ENCODE data around the gene TPM2.

TPM2 gene

DNA sequence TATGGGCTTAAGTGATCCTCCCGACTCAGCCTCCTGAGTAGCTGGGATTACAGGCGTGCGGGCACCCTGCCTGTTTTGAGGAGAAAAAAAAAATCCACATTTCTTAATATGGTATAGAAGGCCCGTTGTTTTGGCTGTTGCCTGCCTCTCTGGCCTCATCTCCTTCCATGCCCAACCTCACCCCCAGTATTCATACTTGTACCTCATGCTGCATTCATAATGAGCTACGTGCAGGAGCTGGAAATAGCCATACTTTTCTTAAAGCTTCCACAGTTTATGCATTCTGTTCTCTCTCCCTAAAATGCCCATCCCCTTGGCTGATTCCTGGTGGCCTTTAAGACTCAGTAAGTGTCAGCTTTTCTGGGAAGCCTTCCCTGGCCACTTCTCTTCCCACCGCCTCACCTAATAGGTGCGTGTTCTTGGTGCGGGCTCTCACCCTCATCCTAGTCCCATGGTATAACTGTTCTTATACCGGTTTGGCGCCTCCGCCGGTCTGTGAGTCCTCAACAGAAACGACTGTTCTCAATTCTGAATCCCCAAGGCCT, 2.1 kb upstream of the TPM2 start:
- no peak for DNase-seq

DNA sequence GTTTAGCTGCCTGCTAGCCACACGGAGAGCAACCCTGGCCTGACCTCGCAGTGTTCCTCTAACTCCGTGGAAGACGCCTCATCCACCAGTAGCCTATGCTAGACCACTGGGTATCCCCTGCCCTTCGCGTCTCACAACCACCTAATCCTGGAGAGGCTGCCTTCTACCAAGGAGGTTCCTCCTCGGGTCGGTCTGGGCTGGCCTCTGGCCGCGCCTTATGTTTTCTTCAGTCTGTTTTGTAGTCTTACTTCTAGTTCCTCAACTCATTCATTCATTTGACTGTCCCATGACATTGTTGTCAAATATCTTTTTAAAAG, 1.6 kb upstream of the TPM2 start:
- DNase-seq = peak; percentile 33 to 52 (median 43)

DNA sequence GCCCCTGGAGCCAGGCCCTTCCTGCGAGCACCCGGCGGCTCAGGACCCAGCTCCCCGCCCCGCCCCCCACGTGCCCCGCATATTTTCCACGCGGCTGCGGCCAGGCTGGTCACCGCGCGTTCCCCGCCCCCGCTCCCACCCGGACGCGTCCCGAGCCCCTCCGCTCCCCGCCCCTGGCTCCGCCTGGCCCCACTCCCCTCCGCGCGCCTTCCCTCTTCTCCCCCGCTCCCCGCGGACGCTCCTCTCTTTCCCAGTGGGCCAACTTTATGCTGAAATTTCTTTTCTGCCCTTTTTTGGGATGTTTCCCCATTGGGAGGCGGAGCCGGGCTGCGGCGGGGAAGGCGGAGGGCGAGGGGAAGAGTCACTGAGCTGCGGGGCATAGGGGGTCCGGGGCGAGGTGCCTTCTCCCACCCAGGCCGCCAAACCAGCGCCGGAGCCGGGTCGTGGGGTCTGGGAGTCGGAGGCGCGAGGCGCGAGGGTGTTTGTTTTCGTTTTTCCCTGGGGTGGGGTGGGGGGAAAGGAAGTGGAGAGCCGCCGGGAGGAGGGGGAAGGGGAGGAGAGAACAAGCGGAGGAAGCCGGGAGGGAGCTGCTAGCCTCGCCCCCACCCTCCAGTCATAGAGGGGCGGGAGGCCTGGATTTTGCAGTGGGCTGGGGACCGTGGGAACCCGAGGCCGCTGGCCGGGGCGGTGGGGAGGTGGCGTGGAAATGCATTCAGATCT, 1.0 kb upstream of the TPM2 start:
- peak; percentile 41 to 67 (median 47) for DNase-seq

DNA sequence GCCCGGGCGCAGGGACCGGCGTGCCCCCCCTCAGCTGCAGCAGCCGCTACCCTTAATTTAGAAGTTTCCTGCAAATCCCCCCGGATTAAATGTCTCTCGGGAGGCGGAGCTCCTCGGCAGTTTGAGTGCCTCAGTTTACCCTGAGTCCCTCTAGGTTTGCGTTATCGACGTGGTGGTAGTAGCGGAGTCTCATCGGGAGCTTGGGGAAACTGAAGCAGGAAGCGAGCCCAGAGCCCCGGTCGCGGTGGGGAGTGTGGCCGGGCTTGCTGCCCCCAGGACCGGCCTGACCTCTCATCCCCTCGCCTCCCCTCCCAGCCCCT, 529 bp upstream of the TPM2 start:
- no peak for DNase-seq

DNA sequence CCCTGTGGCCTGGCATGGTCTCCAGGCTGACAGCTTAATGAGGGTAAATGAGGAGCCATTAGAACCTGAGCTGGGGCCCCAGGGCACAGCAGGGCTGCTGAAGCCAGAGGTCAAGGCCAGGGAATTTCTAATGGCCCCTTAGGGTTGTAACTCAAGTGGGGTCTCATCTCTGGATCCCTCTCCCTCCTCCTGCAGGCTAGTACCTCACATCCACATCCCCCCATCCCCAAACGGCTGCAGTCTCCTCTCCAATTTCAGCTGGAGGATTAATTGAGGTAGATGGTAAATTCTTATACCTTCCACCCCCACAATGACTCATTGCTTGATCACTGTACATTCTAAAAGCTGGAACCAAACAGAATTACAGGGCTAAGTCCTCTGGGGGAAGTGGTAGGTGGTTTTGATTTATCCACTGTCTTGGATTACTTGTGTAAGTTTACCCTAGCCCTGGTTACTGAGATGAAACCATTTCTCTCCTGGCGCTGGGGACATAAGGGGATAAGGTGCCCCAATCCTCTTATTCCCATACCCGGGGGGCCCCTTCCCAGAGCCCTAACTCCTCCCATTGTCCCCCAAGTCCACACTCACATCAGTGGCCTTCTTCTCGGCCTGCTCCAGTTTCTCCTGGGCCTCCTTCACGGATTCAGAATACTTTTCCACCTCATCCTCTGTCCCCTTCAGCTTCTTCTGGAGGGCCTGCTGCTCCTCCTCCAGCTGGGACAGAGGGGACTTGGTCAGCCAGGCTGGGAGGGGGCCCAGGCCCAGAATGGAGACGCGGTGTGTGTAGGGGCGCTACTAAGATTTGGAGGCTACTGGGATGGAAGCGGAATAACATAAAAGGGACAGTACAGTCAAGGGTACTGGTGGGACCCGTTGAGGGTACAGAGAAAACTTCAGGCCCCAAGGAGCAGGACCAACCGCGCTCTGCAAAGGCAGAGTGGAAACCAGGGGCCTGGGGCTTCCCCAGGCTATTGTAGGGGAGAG, 875 bp downstream of the TPM2 start:
- peak; percentile 64 to 79 (median 72) for DNase-seq

DNA sequence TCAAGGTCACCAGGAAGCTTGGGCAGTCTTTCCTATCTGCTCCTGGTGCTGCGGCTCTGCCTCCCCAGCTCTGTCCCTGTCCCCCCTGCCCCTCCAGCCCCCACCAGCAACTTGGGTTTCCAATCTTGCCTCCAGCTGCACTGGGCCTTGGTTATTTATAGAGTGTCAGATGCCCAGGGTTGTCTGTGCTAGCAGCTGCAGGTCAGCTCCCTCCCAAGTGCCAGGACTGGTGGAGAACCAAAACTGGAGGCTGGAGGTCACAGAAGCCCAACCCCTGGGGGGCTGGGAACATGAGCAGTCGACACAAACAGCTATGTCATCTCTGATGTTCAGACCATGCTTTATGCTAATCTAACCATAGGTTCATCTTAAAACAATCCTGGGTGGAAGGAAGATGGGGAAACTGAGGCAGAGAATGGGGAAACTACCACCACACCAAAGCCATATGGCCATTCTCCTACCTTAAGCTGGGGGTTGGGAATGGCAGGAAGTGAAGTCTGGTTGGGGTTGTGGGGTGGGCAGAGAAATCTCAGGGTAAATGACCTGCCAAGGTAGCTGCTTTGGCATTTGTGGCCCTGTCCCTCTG, 1.7 kb downstream of the TPM2 start:
- DNase-seq = no peak

DNA sequence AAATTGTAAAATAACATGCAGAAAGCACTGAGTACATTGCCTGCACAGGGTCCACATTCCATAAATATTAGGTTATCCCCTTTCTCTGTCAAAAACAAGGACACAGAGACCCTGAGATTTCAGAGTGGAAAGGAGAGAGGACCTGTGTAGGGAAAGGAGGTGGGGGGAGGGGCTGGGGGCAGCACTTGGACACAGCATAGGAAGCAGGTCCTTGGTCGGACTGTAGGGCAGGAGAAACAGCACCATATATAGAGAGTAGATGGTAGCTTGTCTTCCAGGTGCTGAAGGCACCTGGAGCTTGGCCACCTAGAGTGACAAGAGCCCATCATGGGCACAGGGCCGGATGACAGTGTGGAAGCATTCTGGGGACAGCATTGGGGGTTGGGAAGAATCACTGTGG, 2.4 kb downstream of the TPM2 start:
- DNase-seq = no peak

DNA sequence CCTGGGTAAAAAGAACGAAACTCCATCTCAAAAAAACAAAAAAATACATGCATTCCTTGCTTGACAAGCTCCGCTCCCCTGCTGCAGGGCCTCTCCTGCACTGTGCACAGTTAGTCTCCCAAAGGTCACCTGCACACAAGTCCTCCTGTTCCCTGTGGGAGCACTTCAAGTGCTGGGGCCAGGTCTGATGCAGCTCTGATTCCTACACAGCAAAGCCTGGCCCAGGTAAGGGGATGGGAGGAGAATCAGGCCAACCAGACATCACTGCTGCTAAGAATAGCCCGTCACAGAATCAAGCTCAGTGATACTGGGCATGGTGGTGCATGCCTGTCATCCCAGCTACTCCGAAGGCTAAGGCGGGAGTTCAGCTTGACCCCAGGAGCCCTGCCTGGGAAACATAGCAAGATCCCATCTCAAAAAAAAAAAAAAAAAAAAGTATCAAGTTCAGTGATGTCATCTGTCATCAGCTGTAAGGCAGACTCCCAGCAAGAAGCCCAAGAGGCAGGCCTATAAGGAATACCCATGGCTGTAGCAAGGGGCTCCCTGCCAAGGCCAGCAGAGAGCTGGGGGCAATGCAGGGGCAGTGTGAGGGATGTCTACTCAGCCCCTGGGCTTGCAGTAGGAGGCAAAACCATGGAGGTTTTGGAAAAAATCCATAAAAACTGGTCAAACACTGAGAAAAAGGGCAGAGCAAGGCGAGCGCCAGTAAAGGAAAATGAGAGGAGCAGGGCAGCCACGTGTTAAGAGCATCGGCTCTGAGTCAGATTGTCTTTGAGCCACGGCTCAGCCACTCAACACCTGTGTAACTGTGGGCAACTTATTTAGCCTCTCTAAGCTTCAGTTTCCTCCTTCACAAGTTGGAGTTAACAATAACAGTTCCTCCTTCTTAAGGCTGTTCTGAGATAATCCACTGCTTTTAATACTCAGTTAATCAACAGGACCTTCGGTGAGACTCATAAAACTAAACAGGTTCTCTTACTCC, 3.2 kb downstream of the TPM2 start:
- no peak for DNase-seq

DNA sequence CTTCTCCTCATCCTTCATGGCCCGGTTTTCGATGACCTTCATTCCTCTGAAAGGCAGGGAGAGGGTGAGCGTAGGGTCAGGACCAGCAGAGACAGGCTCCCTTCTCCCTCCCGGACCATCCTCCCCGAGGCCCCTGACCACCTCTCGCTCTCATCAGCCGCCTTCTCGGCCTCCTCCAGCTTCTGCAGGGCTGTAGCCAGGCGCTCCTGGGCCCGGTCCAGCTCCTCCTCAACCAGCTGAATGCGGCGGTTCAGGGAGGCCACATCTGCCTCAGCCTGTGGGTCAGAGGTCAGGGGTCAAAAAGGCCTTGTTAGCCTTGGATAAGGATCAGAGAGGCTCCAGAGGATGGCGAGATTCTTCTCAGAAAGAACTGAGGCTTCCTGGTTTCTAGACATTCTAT, 4.2 kb downstream of the TPM2 start:
- no peak for DNase-seq

DNA sequence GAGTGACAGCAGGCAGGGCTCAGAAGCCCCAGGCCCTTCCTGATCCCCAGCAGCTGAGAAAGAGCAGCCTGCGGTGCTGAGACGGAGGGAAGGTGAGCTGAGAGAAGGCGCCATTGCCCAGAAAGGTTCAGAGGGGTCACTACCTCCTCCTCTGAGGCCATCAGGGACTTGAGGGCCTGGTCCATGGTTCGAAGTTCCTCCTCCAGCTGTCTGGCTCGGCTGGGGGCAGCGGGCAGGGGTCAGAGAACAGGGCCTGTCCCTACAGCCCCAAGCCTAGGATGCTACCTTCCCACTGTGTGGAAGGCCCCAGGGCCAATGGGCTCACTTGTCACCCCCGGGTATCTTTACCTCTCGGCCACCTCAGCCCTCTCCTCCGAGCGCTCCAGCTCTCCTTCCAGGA, 4.8 kb downstream of the TPM2 start:
- no peak for DNase-seq

DNA sequence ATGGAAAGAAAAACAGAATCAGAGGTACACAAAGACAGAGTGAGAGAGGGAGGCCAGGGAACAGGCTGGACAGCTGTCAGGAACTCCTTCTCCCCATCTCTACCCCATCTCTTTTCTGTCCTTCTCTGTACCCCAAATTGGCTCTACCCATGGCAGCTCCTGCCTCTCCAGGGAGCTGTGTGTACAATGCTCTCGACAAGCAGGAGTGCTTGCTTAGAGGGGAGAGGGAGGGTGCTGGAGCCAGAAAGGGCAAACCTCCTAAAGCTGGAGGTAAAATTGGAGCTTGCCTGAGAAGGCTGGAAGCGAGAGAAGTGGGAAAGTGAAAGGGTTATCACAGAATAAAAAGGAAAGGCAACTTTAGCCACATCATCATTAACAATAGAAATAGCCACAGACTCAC, 6.4 kb downstream of the TPM2 start:
- DNase-seq = no peak

DNA sequence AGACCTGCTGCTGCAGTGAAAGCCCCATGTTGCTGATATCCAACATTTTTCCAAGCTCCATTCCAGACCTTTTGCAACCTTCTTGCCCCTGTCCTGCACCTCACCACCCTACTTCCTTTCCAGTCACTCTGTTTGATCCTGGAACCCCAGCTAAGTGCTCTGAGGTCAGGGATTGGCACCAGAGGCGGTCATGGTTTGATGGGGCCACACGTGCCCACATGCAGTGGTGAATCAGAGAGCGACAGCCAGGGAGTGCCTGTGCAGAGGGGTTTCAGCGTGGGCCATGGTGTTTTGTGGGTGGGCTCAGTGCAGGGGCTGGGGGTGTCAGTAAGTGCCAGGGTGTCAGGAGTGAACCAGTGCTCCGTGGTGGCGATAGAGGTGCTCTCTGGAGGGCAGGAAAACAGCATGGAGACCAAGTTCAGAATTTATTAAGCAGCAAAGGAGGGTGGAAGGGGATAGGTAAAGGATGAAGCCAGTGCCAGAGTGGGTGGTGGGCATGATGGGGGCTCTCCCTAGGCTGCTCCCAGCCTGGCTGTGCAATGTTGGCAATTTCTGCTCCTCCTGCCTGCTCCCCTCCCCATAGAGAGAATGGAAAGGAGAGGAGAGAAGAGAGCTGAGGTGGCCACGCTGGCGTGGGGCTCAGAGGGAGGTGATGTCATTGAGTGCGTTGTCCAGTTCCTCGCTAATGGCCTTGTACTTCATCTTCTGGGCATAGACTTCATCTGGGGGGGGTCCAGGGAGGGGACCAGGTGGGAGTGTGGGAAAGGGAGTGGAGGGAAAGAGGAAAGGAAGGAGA, 7.0 kb downstream of the TPM2 start:
- no peak for DNase-seq

DNA sequence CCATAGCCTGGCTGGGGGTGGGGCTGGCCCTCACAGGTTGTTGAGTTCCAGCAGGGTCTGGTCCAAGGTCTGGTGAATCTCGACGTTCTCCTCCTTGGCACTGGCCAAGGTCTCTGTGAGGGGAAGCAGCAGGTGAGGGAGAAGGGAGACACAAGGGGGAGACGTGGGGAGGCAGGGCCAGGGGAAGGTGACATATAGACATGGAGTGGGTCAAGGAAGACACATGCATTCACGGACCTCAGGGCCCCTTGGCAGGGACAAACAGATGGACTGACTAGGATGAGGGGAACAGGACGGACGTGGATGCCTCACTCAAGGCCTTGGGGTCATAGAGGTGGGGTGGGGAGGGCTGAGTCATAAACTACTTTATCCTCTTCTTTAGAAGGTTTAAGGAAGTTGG, 7.7 kb downstream of the TPM2 start:
- DNase-seq = no peak

DNA sequence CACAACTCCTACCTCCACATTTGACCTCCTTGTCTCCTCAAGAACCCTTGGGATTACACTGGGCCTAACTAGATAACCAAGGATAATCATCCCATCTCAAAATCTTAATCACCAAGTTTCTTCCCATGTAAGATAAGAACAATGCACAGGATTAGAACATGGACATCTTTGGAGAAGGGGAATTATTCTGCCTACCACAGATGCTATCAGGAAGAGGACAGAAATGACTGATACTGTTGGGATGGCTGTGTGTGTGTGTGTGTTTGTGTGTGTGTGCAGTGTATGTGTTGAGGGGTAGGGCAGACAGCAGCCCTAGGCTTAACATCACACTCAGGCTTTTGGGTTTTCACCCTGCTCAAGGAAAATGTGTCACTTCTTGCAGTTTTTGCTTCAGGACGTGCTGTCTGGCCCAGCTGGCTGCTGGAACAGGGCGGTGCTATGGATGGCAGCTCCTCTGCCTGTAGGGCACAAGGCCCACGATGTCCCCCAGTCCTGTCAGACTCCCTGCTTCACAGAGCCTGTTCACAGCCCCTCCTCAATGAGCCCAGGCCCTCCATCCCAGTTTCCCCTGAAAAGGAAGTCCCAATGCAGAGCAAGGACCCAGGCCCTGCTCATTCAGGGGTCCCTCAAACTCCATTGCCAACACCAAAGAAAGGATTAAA, 8.3 kb downstream of the TPM2 start:
- DNase-seq = no peak

DNA sequence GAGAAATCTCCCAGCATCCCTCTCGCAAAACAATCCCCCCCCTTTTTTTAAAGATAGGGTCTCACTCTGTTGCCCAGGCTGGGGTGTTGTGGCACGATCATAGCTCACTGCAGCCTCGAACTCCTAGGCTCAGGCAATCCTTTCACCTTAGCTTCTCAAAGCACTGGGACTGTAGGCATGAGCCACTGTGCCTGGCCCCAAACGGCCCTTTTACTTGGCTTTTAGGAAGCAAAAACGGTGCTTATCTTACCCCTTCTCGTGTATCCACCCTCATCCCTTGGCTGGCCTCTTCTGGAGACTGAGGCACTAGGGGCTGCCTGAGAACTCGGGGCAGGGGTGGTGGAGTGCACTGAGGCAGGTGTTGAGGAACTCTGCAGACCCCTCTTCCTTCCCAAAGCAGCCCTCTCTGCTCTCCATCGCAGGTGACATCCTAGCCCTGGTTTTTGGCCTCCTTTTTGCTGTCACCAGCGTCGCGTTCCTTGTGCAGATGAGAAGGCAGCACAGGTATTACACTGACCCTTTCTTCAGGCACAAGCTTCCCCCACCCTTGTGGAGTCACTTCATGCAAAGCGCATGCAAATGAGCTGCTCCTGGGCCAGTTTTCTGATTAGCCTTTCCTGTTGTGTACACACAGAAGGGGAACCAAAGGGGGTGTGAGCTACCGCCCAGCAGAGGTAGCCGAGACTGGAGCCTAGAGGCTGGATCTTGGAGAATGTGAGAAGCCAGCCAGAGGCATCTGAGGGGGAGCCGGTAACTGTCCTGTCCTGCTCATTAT, 9.2 kb downstream of the TPM2 start:
- peak in 1 of 3 donors; percentile 31 for DNase-seq

DNA sequence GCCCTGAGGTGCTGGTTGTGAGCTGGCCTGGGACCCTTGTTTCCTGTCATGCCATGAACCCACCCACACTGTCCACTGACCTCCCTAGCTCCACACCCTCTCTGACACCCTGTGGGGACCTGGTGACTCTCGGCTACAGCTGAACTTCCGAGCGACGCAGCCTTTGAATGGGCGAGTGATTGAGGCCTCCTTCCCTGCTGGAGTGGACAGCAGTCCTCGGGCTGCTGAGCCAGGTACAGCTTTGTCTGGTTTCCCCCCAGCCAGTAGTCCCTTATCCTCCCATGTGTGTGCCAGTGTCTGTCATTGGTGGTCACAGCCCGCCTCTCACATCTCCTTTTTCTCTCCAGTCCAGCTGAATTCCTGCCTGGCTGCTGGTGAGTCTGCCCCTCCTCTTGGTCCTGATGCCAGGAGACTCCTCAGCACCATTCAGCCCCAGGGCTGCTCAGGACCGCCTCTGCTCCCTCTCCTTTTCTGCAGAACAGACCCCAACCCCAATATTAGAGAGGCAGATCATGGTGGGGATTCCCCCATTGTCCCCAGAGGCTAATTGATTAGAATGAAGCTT, 9.9 kb downstream of the TPM2 start:
- DNase-seq = no peak

DNA sequence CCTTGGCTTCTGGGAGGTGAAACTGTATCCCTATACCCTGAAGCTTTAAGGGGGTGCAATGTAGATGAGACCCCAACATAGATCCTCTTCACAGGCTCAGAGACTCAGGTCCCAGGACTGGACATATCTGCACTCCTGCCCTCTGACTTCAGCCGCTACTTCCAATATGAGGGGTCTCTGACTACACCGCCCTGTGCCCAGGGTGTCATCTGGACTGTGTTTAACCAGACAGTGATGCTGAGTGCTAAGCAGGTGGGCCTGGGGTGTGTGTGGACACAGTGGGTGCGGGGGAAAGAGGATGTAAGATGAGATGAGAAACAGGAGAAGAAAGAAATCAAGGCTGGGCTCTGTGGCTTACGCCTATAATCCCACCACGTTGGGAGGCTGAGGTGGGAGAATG, 10.6 kb downstream of the TPM2 start:
- DNase-seq = no peak

DNA sequence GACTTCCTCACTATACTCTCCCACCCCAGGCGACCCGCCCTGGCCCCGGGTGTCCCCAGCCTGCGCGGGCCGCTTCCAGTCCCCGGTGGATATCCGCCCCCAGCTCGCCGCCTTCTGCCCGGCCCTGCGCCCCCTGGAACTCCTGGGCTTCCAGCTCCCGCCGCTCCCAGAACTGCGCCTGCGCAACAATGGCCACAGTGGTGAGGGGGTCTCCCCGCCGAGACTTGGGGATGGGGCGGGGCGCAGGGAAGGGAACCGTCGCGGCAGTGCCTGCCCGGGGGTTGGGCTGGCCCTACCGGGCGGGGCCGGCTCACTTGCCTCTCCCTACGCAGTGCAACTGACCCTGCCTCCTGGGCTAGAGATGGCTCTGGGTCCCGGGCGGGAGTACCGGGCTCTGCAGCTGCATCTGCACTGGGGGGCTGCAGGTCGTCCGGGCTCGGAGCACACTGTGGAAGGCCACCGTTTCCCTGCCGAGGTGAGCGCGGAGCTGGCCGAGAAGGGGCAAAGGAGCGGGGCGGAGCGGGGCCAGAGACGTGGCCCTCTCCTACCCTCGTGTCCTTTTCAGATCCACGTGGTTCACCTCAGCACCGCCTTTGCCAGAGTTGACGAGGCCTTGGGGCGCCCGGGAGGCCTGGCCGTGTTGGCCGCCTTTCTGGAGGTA, 13.9 kb downstream of the TPM2 start:
- DNase-seq = peak; percentile 22 to 54 (median 27)

DNA sequence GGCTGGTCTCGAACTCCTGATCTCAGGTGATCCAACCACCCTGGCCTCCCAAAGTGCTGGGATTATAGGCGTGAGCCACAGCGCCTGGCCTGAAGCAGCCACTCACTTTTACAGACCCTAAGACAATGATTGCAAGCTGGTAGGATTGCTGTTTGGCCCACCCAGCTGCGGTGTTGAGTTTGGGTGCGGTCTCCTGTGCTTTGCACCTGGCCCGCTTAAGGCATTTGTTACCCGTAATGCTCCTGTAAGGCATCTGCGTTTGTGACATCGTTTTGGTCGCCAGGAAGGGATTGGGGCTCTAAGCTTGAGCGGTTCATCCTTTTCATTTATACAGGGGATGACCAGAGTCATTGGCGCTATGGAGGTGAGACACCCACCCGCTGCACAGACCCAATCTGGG, 14.5 kb downstream of the TPM2 start:
- no peak for DNase-seq

DNA sequence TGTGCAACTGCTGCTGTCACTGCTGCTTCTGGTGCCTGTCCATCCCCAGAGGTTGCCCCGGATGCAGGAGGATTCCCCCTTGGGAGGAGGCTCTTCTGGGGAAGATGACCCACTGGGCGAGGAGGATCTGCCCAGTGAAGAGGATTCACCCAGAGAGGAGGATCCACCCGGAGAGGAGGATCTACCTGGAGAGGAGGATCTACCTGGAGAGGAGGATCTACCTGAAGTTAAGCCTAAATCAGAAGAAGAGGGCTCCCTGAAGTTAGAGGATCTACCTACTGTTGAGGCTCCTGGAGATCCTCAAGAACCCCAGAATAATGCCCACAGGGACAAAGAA, 15.7 kb downstream of the TPM2 start:
- DNase-seq = no peak
